Activated T-helper 17 cell treated with anti-CD3 and anti-CD28 coated beads, Interleukin-2, amount 50 U/mL, for 72 hours (primary cell): ENCODE measurements around the gene ZCCHC8. TPM values are rescaled to one million over a fixed set of nuclear protein-coding genes. Genes with fewer than 3 reads are reported as not detected.

ENCODE experiments used
- ATAC-seq: fragments of 150-1000 bp; cut with Tn5 transposase; replicated peaks from 2 replicates; pipeline ENCODE4 v1.10.0; 2021; ENCODE audit warnings: mild to moderate bottlenecking, moderate library complexity
- H3K27ac Mint-ChIP-seq: one replicate; pipeline ENCODE4 v1.8.0; 2022; ENCODE audit warnings: mixed read lengths
- H3K27me3 Mint-ChIP-seq: one replicate; pipeline ENCODE4 v1.8.0; 2022; ENCODE audit warnings: mixed read lengths
- H3K36me3 Mint-ChIP-seq: one replicate; pipeline ENCODE4 v1.8.0; 2022; ENCODE audit warnings: low read depth, mild to moderate bottlenecking, mixed read lengths
- H3K4me1 Mint-ChIP-seq: one replicate; pipeline ENCODE4 v1.8.0; 2022; ENCODE audit warnings: mixed read lengths
- H3K4me3 Mint-ChIP-seq: one replicate; pipeline ENCODE4 v1.8.0; 2022; ENCODE audit warnings: mild to moderate bottlenecking, mixed read lengths
- H3K9me3 Mint-ChIP-seq: one replicate; pipeline ENCODE4 v1.8.0; 2022; ENCODE audit warnings: mixed read lengths
- total RNA-seq, 2 donors: library from RNA; stranded (reverse); gene quantifications; one replicate each; pipeline ENCODE4 v1.2.3, GENCODE V29; 2022

ZCCHC8 gene
- total RNA-seq: 10 to 100 TPM; 33.6 to 37.0 TPM

GRCh38 chr12:122500685-122501488, at the start of gene ZCCHC8:
TSS of gene ZCCHC8 (minus strand) at chr12:122500932. CDS start at chr12:122500840, 92 bp downstream.
- H3K27me3 Mint-ChIP-seq: no peaks in the 10 kb centered on the region
- peaks cover 65% of the 10 kb centered on the region for H3K36me3 Mint-ChIP-seq
- peaks cover 9% of the 10 kb centered on the region for H3K4me1 Mint-ChIP-seq
- H3K27ac Mint-ChIP-seq: peak within 1 kb of the TSS; percentile 84
- peak within 1 kb of the TSS; percentile 98 for H3K4me3 Mint-ChIP-seq
- ATAC-seq: peak; percentile 96
- no peaks in the 10 kb centered on the region for H3K9me3 Mint-ChIP-seq

- Mint-ChIP-seq H3K27me3 (no peaks in the 10 kb centered on the region), H3K4me3 (no peak overlapping the region), H3K4me1 (no peaks in the 10 kb centered on the region), H3K9me3 (no peaks in the 10 kb centered on the region), H3K36me3 (peaks cover 90% of the 10 kb centered on the region), H3K27ac (no peak overlapping the region)
- ATAC-seq: no peak
These were observed 46.6 kb upstream of the ZCCHC8 start for GRCh38 chr12:122547330-122547729.

- no peak overlapping the region for H3K27ac Mint-ChIP-seq
- no peak for ATAC-seq
- no peaks in the 10 kb centered on the region for H3K4me1 Mint-ChIP-seq
- peaks cover 90% of the 10 kb centered on the region for H3K36me3 Mint-ChIP-seq
- no peaks in the 10 kb centered on the region for H3K9me3 Mint-ChIP-seq
- no peak overlapping the region for H3K4me3 Mint-ChIP-seq
- H3K27me3 Mint-ChIP-seq: no peaks in the 10 kb centered on the region
These were observed 45.1 kb upstream of the ZCCHC8 start for GRCh38 chr12:122545855-122546254.

GRCh38 chr12:122544537-122544936, 43.8 kb upstream of the ZCCHC8 start:
- Mint-ChIP-seq H3K36me3 (peaks cover 90% of the 10 kb centered on the region), H3K4me1 (no peaks in the 10 kb centered on the region), H3K27ac (no peak overlapping the region), H3K27me3 (no peaks in the 10 kb centered on the region), H3K9me3 (no peaks in the 10 kb centered on the region), H3K4me3 (no peak overlapping the region)
- ATAC-seq: no peak

GRCh38 chr12:122538496-122538895, 37.8 kb upstream of the ZCCHC8 start:
- Mint-ChIP-seq H3K27me3 (no peaks in the 10 kb centered on the region), H3K36me3 (peaks cover 50% of the 10 kb centered on the region), H3K27ac (no peak overlapping the region), H3K4me3 (no peak overlapping the region), H3K4me1 (no peaks in the 10 kb centered on the region), H3K9me3 (no peaks in the 10 kb centered on the region)
- ATAC-seq: no peak

- no peak for ATAC-seq
- Mint-ChIP-seq H3K27ac (no peak overlapping the region), H3K9me3 (no peaks in the 10 kb centered on the region), H3K4me3 (no peak overlapping the region), H3K36me3 (peaks cover 37% of the 10 kb centered on the region), H3K27me3 (no peaks in the 10 kb centered on the region), H3K4me1 (no peaks in the 10 kb centered on the region)
These were observed 36.3 kb upstream of the ZCCHC8 start for GRCh38 chr12:122537021-122537420.

GRCh38 chr12:122533856-122534255, 33.1 kb upstream of the ZCCHC8 start:
- no peaks in the 10 kb centered on the region for H3K27me3 Mint-ChIP-seq

GRCh38 chr12:122528992-122529391, 28.3 kb upstream of the ZCCHC8 start:
- no peaks in the 10 kb centered on the region for H3K36me3 Mint-ChIP-seq
- no peaks in the 10 kb centered on the region for H3K27me3 Mint-ChIP-seq
- H3K4me1 Mint-ChIP-seq: peaks cover 4% of the 10 kb centered on the region
- no peak overlapping the region for H3K27ac Mint-ChIP-seq
- H3K9me3 Mint-ChIP-seq: no peaks in the 10 kb centered on the region
- no peak overlapping the region for H3K4me3 Mint-ChIP-seq
- no peak for ATAC-seq

More at GRCh38 chr12:122533856-122534255, 33.1 kb upstream of the ZCCHC8 start:
- Mint-ChIP-seq H3K36me3 (peaks cover 6% of the 10 kb centered on the region), H3K4me3 (no peak overlapping the region), H3K27ac (peak overlapping the region; percentile 56), H3K9me3 (no peaks in the 10 kb centered on the region), H3K4me1 (no peaks in the 10 kb centered on the region)
- no peak for ATAC-seq

GRCh38 chr12:122528582-122528981, 27.9 kb upstream of the ZCCHC8 start:
- Mint-ChIP-seq H3K36me3 (no peaks in the 10 kb centered on the region), H3K9me3 (no peaks in the 10 kb centered on the region), H3K27me3 (no peaks in the 10 kb centered on the region), H3K4me1 (peaks cover 6% of the 10 kb centered on the region), H3K27ac (no peak overlapping the region), H3K4me3 (no peak overlapping the region)
- no peak for ATAC-seq

- H3K27ac Mint-ChIP-seq: no peak overlapping the region
- H3K9me3 Mint-ChIP-seq: no peaks in the 10 kb centered on the region
- ATAC-seq: no peak
- no peak overlapping the region for H3K4me3 Mint-ChIP-seq
- H3K36me3 Mint-ChIP-seq: no peaks in the 10 kb centered on the region
- H3K27me3 Mint-ChIP-seq: no peaks in the 10 kb centered on the region
- peaks cover 11% of the 10 kb centered on the region for H3K4me1 Mint-ChIP-seq
These were observed 26.8 kb upstream of the ZCCHC8 start for GRCh38 chr12:122527478-122527944.

GRCh38 chr12:122526683-122527477, 26.1 kb upstream of the ZCCHC8 start, which contains the start of the genes KNTC1 and RSRC2:
TSS of gene KNTC1 (plus strand) at chr12:122527249. CDS start at chr12:122530064, 2,815 bp downstream.
TSS of gene RSRC2 (minus strand) at chr12:122526936. CDS start at chr12:122526853, 83 bp downstream.
- no peak within 1 kb of the TSS for H3K27ac Mint-ChIP-seq
- H3K36me3 Mint-ChIP-seq: no peaks in the 10 kb centered on the region
- peak; percentile 92 for ATAC-seq
- peaks cover 11% of the 10 kb centered on the region for H3K4me1 Mint-ChIP-seq
- H3K9me3 Mint-ChIP-seq: no peaks in the 10 kb centered on the region
- no peak within 1 kb of the TSS for H3K4me3 Mint-ChIP-seq
- H3K27me3 Mint-ChIP-seq: no peaks in the 10 kb centered on the region

- H3K4me3 Mint-ChIP-seq: no peak overlapping the region
These were observed 23.4 kb upstream of the ZCCHC8 start for GRCh38 chr12:122523846-122524718.

GRCh38 chr12:122523280-122523679, 22.5 kb upstream of the ZCCHC8 start:
- Mint-ChIP-seq H3K36me3 (no peaks in the 10 kb centered on the region), H3K4me3 (no peak overlapping the region), H3K9me3 (no peaks in the 10 kb centered on the region), H3K27me3 (no peaks in the 10 kb centered on the region), H3K27ac (no peak overlapping the region), H3K4me1 (peaks cover 23% of the 10 kb centered on the region)
- ATAC-seq: no peak

More at GRCh38 chr12:122523846-122524718, 23.4 kb upstream of the ZCCHC8 start:
- Mint-ChIP-seq H3K9me3 (no peaks in the 10 kb centered on the region), H3K27ac (no peak overlapping the region), H3K27me3 (no peaks in the 10 kb centered on the region), H3K4me1 (peaks cover 23% of the 10 kb centered on the region), H3K36me3 (no peaks in the 10 kb centered on the region)
- ATAC-seq: no peak

- Mint-ChIP-seq H3K27ac (peak overlapping the region; percentile 23), H3K4me1 (peaks cover 23% of the 10 kb centered on the region)
- no peak for ATAC-seq
These were observed 19.9 kb upstream of the ZCCHC8 start for GRCh38 chr12:122520676-122521075.

More at GRCh38 chr12:122520676-122521075, 19.9 kb upstream of the ZCCHC8 start:
- Mint-ChIP-seq H3K27me3 (no peaks in the 10 kb centered on the region), H3K4me3 (no peak overlapping the region), H3K36me3 (no peaks in the 10 kb centered on the region), H3K9me3 (no peaks in the 10 kb centered on the region)
